HG02642 (cell line): ENCODE data around the gene IFI27.
"Not testable (repeated sequence)": the region's sequence is repeated elsewhere in the genome, so short reads cannot be mapped to it uniquely, and the experiment has no call there.

Source experiments
- ATAC-seq: cut with Tn5 transposase; IDR thresholded peaks from one replicate; pipeline ENCODE4 v1.9.1; 2021; ENCODE audit warnings: mild to moderate bottlenecking; ENCODE audit not compliant: unreplicated experiment, poor library complexity

IFI27 gene

DNA sequence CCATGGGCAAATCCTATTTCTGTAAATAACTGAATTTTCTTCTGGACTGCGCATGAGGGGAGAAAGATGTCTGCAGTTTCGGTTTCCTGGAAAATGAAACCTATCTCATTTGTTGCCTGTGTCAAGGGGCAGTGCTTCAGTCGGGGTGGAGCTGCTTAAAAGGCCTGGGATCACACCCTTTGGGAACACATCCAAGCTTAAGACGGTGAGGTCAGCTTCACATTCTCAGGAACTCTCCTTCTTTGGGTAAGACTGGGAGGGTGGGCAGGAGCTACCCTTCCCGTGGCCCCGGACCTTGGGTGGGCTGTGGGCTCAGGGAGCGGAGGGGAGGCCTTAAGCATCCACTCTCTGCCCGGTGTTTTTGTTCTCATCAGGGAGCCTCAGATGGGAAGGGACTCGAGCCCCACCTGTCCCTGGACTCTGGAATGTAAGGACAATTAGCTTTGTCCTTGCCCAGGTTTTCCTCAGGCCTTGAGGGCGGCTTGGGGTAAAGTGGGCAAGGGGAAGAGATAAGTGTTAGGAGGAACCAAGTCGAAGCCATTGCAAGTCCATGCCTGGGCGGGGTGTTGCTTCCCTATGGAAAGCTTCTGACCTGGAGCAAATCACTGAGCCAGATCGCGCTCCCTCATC is at the start of gene IFI27:
TSS of gene IFI27 (plus strand) at position 185 of the 630 bp plus-strand sequence.
- no peak for ATAC-seq

DNA sequence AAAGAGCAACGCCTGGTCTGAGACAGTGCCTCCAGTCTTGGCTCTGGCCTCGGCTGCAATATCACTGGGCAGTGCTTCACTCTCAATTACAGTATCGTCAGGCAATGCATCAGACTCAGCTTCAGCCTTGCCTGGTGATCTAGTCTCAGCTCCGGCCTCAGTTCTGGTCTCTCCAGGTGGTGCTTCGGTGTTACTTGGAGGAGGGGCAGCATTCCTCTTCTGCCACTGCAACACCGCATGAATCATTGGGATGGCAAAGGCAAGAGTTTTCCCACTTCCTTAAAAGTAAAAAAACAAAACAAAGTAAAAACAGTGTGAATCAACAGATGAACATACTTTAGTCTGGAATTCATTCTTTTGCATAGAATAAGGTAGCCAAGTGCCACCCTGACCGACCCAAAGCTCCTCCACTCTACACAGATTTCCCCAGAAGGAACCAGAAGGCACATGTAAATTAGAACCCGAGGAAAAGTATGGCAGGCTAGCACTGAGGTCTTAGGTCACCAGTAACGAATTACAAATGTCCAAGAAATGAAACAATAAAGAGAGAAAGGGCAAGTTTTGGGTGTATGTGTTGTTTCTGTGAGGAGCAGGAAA is 48.1 kb upstream of the IFI27 start:
- no peak for ATAC-seq

DNA sequence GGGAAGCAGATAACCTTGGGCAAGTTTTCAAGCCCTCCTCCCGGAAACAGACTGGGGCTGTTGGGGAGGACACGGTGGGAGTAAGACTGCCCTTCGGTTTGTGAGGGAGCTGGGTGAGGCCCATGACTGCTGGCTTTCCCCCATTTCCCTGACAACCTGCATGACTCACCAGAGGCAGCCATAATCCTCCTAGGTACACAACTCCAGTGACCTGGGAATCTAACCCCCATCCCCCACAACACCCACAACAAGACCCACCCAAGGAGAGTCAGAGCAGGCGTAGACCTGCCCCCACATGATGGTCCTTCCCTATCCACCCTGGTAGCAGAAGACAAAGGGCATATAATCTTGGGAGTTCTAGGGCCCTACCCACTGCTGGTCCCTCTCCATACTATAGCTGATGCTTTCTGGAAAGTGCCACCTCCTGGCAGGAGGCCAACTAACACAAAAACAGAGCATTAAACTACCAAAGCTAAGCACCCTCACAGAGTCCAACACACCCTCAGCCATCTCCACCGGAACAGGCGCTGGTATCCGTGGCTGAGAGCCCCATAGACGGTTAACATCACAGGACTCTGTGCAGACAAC is 44.4 kb upstream of the IFI27 start:
- no peak for ATAC-seq

DNA sequence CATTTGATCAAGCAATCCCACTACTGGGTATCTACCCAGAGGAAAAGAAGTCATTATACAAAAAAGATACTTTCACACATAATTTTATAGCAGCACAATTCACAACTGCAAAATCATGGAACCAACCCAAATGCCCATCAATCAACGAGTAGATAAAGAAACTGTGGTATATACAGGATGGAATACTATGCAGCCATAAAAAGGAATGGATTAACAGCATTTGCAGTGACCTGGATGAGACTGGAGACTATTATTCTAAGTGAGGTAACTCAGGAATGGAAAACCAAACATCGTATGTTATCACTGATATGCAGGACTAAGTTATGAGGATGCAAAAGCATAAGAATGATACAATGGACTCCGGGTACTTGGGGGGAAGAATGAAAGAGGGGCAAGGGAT is 38.5 kb upstream of the IFI27 start:
- not testable (repeated sequence) for ATAC-seq

DNA sequence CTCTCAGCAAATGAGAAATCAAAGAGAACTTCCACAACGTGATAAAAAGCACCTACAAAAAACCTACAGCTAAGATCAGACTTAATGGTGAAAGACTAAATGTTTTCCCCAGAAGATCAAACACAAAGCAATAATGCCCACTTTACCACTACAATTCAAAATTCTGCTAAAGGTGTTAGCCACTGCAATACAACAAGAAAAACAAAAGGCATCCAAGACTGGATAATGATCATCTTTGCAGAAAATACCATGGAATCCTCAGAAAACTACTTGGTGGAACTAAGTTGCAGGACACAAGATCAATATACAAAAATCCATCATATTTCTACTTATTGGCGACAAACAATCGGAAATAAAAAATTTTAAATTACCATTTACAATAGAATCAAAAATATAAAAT is 36.0 kb upstream of the IFI27 start:
- no peak for ATAC-seq

DNA sequence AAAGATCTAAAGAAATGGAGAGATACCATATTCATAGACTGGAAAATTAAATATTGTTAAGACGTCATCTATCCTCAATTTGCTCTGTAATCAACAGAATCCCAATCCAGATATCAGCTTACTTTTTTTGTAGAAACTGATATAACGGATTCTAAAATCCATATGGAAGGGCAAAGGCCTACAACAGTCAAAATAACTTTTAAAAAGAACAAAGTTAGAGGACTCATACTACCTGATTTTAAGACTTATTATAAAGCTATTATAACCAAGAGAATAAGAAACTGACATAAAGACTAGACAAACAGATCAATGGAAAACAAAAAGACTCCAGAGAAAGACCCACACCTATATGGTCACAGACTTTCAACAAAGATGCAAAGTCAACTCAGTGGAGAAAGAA is 35.5 kb upstream of the IFI27 start:
- no peak for ATAC-seq

DNA sequence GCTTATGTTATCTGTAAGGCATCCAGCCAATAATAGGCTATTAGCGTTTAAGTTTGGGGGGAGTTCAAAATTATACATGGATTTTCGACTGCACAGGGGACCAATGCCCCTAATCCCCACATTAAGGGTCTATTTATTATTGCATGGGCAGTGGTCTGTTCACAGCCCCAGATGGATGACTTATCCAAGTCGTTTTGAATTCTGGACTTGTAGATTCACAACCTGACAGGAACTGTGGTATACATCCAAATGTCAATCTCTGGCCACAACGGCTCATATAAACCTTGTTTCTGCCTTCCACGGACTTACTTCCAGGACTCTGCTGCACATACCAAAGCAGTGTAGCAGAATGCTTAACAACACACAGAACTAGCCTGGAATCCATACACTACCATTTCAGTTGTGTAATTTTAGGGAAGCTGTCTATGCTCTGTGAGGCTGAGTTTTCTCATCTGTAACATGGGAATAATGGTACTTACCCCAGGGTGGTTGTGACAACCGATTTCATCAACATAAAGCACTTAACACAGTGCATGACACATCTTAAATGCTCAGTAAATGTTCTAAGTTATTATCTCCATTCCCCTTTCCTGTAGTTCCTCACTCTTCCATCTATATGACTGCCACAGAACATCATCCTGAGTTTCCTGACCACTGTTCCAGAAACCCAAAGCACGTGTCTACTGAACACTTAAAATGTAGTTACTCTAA is 33.3 kb upstream of the IFI27 start:
- ATAC-seq, result no peak

DNA sequence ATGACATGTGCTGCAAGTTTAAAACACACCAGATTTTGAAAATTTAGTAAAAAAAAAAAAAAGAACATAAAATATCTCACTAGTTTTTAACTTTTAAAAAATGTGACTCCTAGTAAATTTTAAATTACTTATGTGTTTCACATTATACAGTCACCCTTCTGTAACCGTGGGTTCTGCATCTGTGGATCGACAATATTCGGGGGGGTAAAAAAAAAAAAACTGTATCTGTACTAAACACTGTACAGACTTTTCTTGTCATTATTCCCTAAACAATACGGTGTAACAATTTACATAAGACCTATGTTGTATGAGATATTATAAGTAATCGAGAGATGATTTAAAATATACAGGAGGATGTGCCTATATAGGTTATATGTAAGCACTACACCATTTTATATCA is 32.7 kb upstream of the IFI27 start:
- no peak for ATAC-seq

DNA sequence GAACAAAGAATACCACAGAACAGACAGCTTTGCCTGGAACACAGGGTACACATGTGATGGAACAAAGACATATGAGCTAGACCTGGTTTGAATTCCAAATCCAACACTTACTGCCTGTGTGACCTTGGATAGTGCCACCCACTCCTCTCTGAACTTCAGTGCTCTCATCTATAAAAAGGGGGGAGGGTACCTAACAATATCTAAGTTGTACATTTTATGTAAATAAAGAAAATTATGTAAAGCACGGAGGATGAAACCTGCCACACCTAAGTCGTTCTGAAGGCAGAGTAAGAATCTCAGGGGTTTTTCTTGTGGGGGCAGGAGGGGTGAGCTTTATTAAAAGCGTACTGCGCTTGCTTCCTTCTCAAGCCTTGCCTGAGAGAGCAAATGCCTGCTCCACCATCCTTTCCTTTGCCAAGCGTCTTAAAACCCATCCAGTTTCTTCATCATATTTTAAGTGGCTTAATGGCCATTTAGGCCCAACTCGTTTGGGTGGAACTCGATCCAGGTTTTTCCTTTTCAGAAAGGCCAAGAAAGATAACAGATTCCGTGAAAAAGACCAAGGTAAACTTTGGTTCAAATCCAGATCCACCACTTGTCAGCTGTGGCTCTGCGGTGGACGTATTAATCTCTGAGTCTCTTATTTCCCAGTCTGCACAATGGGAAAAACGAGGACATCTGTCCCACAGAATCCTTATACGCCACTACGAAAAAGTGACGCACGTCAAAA is 30.5 kb upstream of the IFI27 start:
- ATAC-seq, result no peak

DNA sequence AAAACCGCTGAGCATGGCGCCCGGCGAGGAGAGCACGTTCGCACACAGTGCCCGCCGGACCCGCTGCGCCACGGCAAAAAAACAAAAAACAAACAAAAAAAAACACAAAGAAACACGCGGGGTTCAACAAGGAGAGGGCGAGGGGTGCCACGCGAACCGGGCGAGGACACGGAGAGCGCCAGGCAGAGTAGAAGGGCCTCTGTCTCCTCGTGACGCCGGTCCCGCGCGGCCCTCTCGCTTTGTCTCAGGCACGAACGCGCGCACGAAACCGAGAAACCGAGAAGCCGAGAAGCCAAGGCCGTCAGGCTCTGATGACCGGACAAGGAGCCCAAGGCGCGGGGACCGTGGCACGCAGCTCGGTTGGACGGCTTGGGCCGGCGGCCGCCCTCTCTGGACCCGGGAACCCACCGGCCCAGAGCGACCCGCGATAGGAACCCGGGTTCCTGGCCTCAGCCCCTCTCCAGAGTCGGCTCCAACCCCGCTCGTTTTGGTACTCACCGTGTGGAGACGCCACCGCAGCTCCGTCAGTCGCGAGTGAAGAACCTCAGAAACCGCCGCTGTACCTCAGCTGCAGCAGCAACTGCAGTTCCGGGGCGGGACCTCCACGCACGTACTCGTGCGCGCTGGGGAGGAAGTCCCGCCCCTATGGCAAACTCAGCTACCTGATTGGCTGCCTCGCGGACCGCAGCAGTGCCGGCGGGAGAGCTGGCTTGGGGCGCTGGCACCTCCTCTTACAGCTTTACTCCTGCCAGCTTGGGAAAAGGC is 29.7 kb upstream of the IFI27 start, which contains the start of the genes DDX24 and IFI27L1:
TSS of gene DDX24 (minus strand) at position 582 of the 765 bp plus-strand sequence. CDS start 1,460 bp downstream, outside the sequence.
TSS of gene IFI27L1 (plus strand) at position 690 of the 765 bp plus-strand sequence. CDS start 15,628 bp downstream, outside the sequence.
- peak; percentile 99 for ATAC-seq

DNA sequence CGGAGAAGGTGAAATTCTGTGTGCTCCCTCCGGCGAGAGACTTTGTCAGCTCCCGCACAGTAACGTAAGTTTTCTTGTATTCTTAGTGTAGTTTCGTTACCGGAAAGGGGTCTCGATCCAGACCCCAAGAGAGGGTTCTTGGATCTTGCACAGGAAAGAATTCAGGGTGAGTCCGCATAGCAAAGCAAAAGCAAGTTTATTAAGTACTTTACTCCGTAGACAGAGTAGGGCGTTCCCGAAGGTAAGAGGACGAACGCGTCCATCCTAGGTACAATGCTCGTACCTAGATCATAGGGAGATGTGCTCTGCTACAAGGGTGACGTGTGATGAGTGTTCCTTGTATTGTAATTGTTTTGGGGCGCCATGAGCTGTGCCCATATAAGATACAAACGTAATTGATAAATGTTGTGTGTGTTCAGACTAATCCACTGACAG is 29.1 kb upstream of the IFI27 start:
- peak; percentile 15 for ATAC-seq

DNA sequence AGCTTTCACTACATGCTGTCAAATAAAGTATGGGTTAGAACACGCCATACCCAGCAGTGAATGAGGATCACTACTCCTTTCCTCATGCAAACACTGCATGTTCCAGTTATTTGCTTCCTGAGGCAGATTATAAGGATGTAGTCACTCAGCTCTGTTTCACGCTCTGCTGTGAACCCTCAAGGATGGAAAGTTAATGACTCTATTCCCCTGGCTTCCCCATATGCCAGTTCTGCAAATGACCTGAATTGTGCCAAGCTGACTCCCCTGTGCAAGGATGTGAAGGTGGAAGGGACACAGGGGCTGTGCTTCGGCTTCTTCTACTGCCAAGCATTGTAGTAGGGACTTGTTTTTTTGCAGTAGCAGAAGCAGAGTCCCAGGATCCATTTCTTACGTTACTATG is 22.6 kb upstream of the IFI27 start:
- no peak for ATAC-seq

DNA sequence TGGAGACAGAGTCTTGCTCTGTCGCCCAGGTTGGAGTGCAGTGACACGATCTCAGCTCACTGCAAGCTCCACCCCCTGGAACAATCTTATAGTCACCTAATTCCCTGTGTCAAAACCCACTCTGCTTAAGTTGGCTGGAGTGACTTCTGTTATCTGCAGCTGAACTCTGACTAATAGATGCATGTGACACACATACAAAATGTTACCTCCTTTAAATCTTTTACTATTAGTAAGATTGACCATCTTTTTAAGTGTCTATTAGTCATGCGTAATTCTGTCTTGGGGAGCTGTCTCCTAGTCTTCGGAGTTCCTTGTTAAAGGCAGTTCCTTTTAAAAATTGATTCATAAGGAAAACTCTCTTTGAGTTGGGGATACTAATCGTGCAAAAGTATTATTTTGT is 22.0 kb upstream of the IFI27 start:
- ATAC-seq, result no peak

DNA sequence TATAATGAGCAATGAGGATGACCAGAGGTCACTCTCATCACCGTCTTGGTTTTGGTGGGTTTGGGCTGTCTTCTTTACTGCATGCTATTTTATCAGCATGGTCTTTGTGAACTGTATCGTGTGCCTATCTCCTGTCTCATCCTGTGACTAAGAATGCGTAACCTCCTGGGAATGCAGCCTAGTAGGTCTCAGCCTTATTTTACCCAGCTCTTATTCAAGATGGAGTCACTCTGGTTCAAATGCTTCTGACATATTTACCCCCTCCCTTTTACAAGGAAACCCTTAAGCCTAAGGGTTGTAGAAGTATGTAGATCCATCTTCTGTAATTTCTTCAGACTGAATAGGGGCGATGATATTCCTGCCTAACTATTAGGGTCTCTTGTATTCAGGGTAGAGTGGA is 21.1 kb upstream of the IFI27 start:
- ATAC-seq, result no peak

DNA sequence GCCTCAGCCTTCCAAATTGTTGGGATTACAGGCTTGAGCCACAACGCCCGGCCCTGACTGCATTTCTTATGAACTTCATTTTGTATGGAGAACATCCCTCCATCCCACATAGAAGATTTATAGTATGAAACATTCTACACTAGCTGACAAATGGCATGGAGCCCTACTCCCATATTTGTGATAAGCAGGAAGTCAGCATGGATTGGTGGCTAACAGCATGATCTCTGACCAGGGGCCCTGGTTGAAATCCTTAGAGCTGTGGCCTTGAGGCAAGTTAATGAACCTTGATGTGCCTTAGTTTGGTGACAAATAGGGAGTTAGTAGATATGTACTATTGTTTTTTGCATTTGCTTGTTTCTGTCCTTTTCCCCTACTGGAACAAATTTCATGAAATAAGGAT is 17.1 kb upstream of the IFI27 start:
- ATAC-seq, result no peak

DNA sequence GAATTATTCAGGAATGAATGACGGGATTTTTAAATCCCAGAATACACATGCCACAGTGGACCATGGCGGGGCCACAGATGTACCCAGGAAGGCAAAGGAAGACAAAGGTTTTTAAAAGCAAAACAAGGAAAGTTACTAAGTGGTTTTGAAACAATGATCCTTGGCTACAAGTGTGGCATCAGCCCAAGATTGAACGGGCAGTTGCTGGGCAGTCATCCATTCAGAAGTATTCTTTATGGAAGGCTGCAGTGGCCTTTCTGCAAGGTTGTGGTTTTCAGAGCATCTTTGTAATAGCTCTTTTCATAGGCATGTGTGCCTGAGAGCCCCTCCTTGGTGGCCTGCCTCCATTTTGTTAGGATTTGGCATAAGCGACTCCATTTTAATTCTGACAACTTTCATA is 13.4 kb upstream of the IFI27 start:
- no peak for ATAC-seq

DNA sequence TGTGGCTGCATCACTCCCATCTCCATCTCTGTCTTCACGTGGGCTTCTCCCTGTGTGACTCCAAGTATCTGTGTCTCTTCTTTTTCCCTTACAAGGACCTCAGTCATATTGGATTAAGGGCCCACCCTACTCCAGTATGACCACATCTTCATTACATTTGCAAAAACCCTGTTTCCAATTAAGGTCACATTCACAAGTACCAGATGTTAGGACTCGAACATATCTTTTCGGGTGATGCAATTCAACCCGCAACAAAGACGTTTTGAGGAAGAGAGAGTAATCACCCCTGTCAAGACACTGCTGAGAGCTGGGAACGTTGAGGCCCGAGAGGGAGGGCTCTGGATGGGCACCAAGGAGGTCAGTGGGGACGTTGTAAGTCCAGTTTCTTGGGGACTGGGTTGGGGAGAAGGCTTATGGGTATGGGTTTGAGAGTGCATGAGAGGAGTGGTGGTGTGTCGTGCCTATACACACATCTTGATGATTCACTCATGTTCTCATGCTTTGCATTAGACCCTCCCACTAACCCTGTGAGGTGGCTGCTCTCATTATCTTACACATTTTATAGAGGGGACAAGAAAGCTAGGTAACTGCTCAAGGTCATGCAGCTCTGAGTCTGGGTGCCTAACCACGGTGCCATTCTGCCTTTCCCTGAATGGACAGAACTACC is 12.1 kb upstream of the IFI27 start:
- ATAC-seq, result no peak

DNA sequence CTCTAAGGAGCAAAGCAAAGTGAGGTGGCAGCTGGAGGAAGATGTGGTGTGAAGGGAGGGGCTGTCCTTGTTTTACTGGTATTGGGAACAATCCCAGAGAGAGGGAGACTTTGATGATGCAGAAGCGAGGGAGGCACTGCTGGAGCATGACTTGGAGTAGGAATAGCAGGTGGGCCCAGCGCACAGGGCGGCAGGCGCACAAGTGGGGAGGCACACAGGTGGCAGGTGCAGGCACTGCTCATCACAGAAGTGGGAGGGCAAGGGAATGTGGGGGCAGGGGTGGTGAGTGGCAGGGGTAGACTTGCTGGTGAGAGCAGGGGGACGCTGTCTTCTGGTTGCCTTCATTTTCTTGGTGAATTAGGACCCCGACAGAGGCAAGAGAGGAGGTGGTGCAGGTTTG is 11.5 kb upstream of the IFI27 start:
- no peak for ATAC-seq

DNA sequence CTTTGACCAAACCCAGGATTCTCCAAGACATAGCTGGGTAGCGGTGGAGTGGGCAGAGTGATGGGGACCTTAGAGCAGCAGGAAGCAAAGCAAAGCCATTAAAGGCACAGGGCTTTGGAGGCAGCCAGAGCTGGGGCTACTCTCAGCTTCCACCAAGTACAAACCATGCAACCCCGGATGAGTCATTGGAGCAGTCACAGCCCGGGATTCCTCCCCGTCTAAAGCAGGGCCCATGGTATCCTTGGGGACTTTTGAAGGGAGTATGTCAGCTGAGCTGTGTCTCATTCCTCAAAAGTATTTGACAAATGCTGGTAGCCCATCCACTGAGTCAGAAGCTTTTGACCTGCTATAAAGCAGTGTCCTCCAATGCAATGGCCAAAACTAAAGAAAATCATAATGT is 9.7 kb upstream of the IFI27 start:
- ATAC-seq, result no peak
